Esophagus squamous epithelium (tissue), 5 donors: ENCODE results near the gene LRIT2. TPM values are rescaled to one million over a fixed set of nuclear protein-coding genes. Genes with fewer than 3 reads are reported as not detected.
"Not testable (repeated sequence)": the region's sequence is repeated elsewhere in the genome, so short reads cannot be mapped to it uniquely, and the experiment has no call there.

ENCODE experiments used
- DNase-seq: peaks from one replicate; lab custom pipeline; 2025; lab: John Stamatoyannopoulos, UW
- H3K27ac ChIP-seq, 4 donors: fragments of 200-600 bp; sonication (generic); one replicate each; pipeline ENCODE4 v1.5.1; 2016 to 2019; ENCODE audit warnings: mild to moderate bottlenecking in 1 of 4
- H3K27me3 ChIP-seq, 4 donors: fragments of 200-600 bp; sonication (generic); 1 replicate in 3 of 4; 2 replicates in 1 of 4; pipeline versions ENCODE4 v1.5.1 to v1.6.0; 2017 to 2021; ENCODE audit warnings: antibody characterized with exemption in 1 of 4
- H3K36me3 ChIP-seq, 3 donors: fragments of 200-600 bp; sonication (generic); one replicate each; pipeline ENCODE4 v1.5.1; 2016 to 2019
- H3K4me1 ChIP-seq, 3 donors: fragments of 200-600 bp; sonication (generic); one replicate each; pipeline ENCODE4 v1.5.1; 2017 to 2019
- H3K4me3 ChIP-seq, 4 donors: fragments of 200-600 bp; sonication (generic); 1 replicate in 3 of 4; 2 replicates in 1 of 4; pipeline ENCODE4 v1.5.1; 2016 to 2019; ENCODE audit warnings: mild to moderate bottlenecking in 2 of 4, moderate library complexity in 1 of 4
- H3K9me3 ChIP-seq, 3 donors: fragments of 200-600 bp; sonication (generic); one replicate each; pipeline ENCODE4 v1.5.1; 2016 to 2019
- CTCF ChIP-seq, 6 experiments: fragments of 450-650 bp in 4 of 6; fragments of 200-600 bp in 2 of 6; sonication (generic) in 2 of 6; IDR thresholded peaks; one replicate each; pipeline ENCODE4 v1.5.1; 2016 to 2019; ENCODE audit warnings: antibody characterized with exemption in 6 of 6, mild to moderate bottlenecking in 4 of 6, moderate library complexity in 4 of 6
- POLR2A ChIP-seq, 4 donors: fragments of 450-650 bp; IDR thresholded peaks; one replicate each; pipeline ENCODE4 v1.6.1; 2017; ENCODE audit warnings: antibody characterized with exemption in 4 of 4, mild to moderate bottlenecking in 4 of 4, moderate library complexity in 3 of 4
- WGBS, 2 donors: methylation state at CpG; one replicate each; pipeline ENCODE4 v1.1.5; 2018; 5-methylcytosine and 5-hydroxymethylcytosine counted together
- intact Hi-C: fragments of 100-400 bp; cut with DNase I; formaldehyde crosslinking; loops from one replicate; pipeline ENCODE4 v1.15.0; 2022
- total RNA-seq, 4 donors: library from RNA; depleted of rRNA; stranded (reverse); fragments of >200 nt; gene quantifications; one replicate each; pipeline ENCODE4 v1.1.0, GENCODE V29; 2016
- donor health status: DM: yes; HTN: yes; CAD: no.

The LRIT2 gene
- total RNA-seq, 4 donors from 2014 or later = not detected

- intact Hi-C loops = no loop called here
- 52 to 69% methylated on average over 4 of the region's 4 CpGs for WGBS, 2 donors
- peak overlapping the region in 1 of 4 donors; percentile 10 for H3K27ac ChIP-seq
Measured at GRCh38 chr10:84184517-84184916, 40.8 kb downstream of the LRIT2 start.

GRCh38 chr10:84181631-84182030, 43.7 kb downstream of the LRIT2 start:
- TF ChIP-seq POLR2A (IDR thresholded peaks at IDR 0.05) = no peak
- TF ChIP-seq CTCF (IDR thresholded peaks at IDR 0.05) = no peak
- Histone ChIP-seq H3K4me1 (peaks cover 10 to 61% (median 17%) of the 10 kb centered on the region in 3 donors), H3K27me3 (peaks cover 0 to 13% (median 0%) of the 10 kb centered on the region in 4 donors), H3K27ac (peak overlapping the region in 1 of 4 donors; percentile 79), H3K9me3 (no peaks in the 10 kb centered on the region), H3K36me3 (peaks cover 0 to 12% (median 0%) of the 10 kb centered on the region in 3 donors), H3K4me3 (no peak overlapping the region)
- intact Hi-C loops = no loop called here
- 82 to 100% methylated on average over 2 to 3 of the region's 5 CpGs for WGBS, 2 donors
- no peak for DNase-seq

More at GRCh38 chr10:84184517-84184916, 40.8 kb downstream of the LRIT2 start:
- Histone ChIP-seq H3K4me3 (no peak overlapping the region), H3K36me3 (no peaks in the 10 kb centered on the region), H3K9me3 (no peaks in the 10 kb centered on the region), H3K4me1 (peaks cover 0 to 32% (median 4%) of the 10 kb centered on the region in 3 donors), H3K27me3 (peaks cover 0 to 18% (median 0%) of the 10 kb centered on the region in 4 donors)
- TF ChIP-seq CTCF (IDR thresholded peaks at IDR 0.05) (no peak), POLR2A (IDR thresholded peaks at IDR 0.05) (peak in 1 of 4 donors; percentile 7)
- DNase-seq = no peak

- intact Hi-C loops, H3K4me3 ChIP-seq, H3K27me3 ChIP-seq, H3K9me3 ChIP-seq, DNase-seq: not testable (repeated sequence)
- H3K27ac ChIP-seq = peak overlapping the region; percentile 53 to 79 (median 70)
- H3K36me3 ChIP-seq = peaks cover 0 to 13% (median 0%) of the 10 kb centered on the region in 3 donors
- no CpG with 5 or more reads among the region's 22 CpGs for WGBS, 2 donors
- peaks cover 10 to 72% (median 29%) of the 10 kb centered on the region in 3 donors for H3K4me1 ChIP-seq
Measured at GRCh38 chr10:84180386-84180785, 45.0 kb downstream of the LRIT2 start.

- peaks cover 0 to 13% (median 0%) of the 10 kb centered on the region in 3 donors for H3K36me3 ChIP-seq
- H3K9me3 ChIP-seq = no peaks in the 10 kb centered on the region
- no peaks in the 10 kb centered on the region for H3K27me3 ChIP-seq
- no peak for TF ChIP-seq POLR2A (IDR thresholded peaks at IDR 0.05)
- TF ChIP-seq CTCF (IDR thresholded peaks at IDR 0.05) = no peak
- 28 to 43% methylated on average over 7 to 9 of the region's 12 CpGs for WGBS, 2 donors
- H3K27ac ChIP-seq = peak overlapping the region; percentile 72 to 89 (median 82)
- H3K4me3 ChIP-seq = no peak overlapping the region
- intact Hi-C loops = no loop called here
- DNase-seq = no peak
- peaks cover 10 to 70% (median 26%) of the 10 kb centered on the region in 3 donors for H3K4me1 ChIP-seq
Measured at GRCh38 chr10:84179059-84179710, 46.2 kb downstream of the LRIT2 start.

- intact Hi-C loops = no loop called here
- Histone ChIP-seq H3K36me3 (peaks cover 0 to 13% (median 0%) of the 10 kb centered on the region in 3 donors), H3K4me1 (peaks cover 12 to 79% (median 27%) of the 10 kb centered on the region in 3 donors), H3K9me3 (no peaks in the 10 kb centered on the region), H3K27ac (peak overlapping the region; percentile 72 to 89 (median 80)), H3K27me3 (no peaks in the 10 kb centered on the region), H3K4me3 (no peak overlapping the region)
- DNase-seq = no peak
- TF ChIP-seq CTCF (IDR thresholded peaks at IDR 0.05) (no peak), POLR2A (IDR thresholded peaks at IDR 0.05) (no peak)
- 73 to 78% methylated on average over 3 of the region's 3 CpGs for WGBS, 2 donors
Measured at GRCh38 chr10:84178160-84178609, 47.2 kb downstream of the LRIT2 start.
